CD4-positive, alpha-beta memory T cell (primary cell): Measurements from ENCODE around the gene LUZP1. TPM values are rescaled to one million over a fixed set of nuclear protein-coding genes. Genes with fewer than 3 reads are reported as not detected.

Experiments
- CTCF ChIA-PET: fragments of 350-600 bp; sonication (Branson Sonifier 250); formaldehyde crosslinking; loops from one replicate; lab custom pipeline; 2021; ENCODE audit warnings: inconsistent platforms; ENCODE audit not compliant: partially characterized antibody; lab: Charles Lee
- POLR2A ChIA-PET: fragments of 350-600 bp; sonication (Branson Sonifier 250); formaldehyde crosslinking; loops from one replicate; lab custom pipeline; 2021; ENCODE audit not compliant: partially characterized antibody; lab: Charles Lee
- DNase-seq, 5 donors: peaks; one replicate each; pipeline versions ENCODE4 v3.0.0 to v3.0.0-alpha.2; 2020 to 2022; ENCODE audit warnings: mixed read lengths in 1 of 5
- H3K27ac ChIP-seq: one replicate; pipeline ENCODE4 v1.7.0; 2013; ENCODE audit warnings: low read depth, low read length
- H3K27me3 ChIP-seq: 2 replicates; pipeline ENCODE4 v1.7.0; 2013; ENCODE audit warnings: mild to moderate bottlenecking, low read length, moderate library complexity; ENCODE audit not compliant: insufficient read depth
- H3K36me3 ChIP-seq: 2 replicates; pipeline ENCODE4 v1.7.0; 2013; ENCODE audit warnings: mild to moderate bottlenecking, low read length, moderate library complexity; ENCODE audit not compliant: insufficient read depth
- H3K4me1 ChIP-seq: 2 replicates; pipeline ENCODE4 v1.7.0; 2013; ENCODE audit warnings: mild to moderate bottlenecking, low read length, moderate library complexity; ENCODE audit not compliant: insufficient read depth
- H3K4me3 ChIP-seq, 2 donors: one replicate each; pipeline ENCODE4 v1.7.0; 2013; ENCODE audit warnings: low read length in 2 of 2, mild to moderate bottlenecking in 1 of 2
- H3K9me3 ChIP-seq, 2 donors: one replicate each; pipeline ENCODE4 v1.7.0; 2013; ENCODE audit warnings: low read length in 2 of 2, control low read depth in 1 of 2; ENCODE audit not compliant: control insufficient read depth in 1 of 2
- H3K27ac Mint-ChIP-seq, 7 donors: one replicate each; pipeline ENCODE4 v1.8.0; 2020 to 2021; ENCODE audit warnings: mixed read lengths in 7 of 7, mild to moderate bottlenecking in 6 of 7, inconsistent platforms in 3 of 7, moderate library complexity in 3 of 7
- H3K27me3 Mint-ChIP-seq, 2 donors: one replicate each; pipeline ENCODE4 v1.8.0; 2020 to 2021; ENCODE audit warnings: mixed read lengths in 2 of 2
- H3K36me3 Mint-ChIP-seq, 2 donors: one replicate each; pipeline ENCODE4 v1.8.0; 2020 to 2021; ENCODE audit warnings: mixed read lengths in 2 of 2, inconsistent platforms in 1 of 2, mild to moderate bottlenecking in 1 of 2
- H3K4me1 Mint-ChIP-seq, 4 donors: one replicate each; pipeline ENCODE4 v1.8.0; 2020 to 2021; ENCODE audit warnings: mixed read lengths in 4 of 4, mild to moderate bottlenecking in 1 of 4
- H3K4me3 Mint-ChIP-seq, 8 donors: one replicate each; pipeline ENCODE4 v1.8.0; 2020 to 2021; ENCODE audit warnings: mixed read lengths in 8 of 8, mild to moderate bottlenecking in 7 of 8, moderate library complexity in 6 of 8, inconsistent platforms in 3 of 8
- H3K9me3 Mint-ChIP-seq, 8 donors: one replicate each; pipeline ENCODE4 v1.8.0; 2020 to 2021; ENCODE audit warnings: mixed read lengths in 8 of 8, mild to moderate bottlenecking in 5 of 8, inconsistent platforms in 3 of 8, moderate library complexity in 1 of 8
- intact Hi-C: fragments of 100-400 bp; cut with micrococcal nuclease; formaldehyde crosslinking; loops from one replicate; pipeline ENCODE4 v1.15.1; 2023
- polyA plus RNA-seq, 2 donors: library from polyadenylated mRNA; unstranded; fragments of 300-500 nt; fragmentation: Illumina TruSeq; gene quantifications; one replicate each; pipeline ENCODE4 v1.2.3, GENCODE V29; 2021
- total RNA-seq, 2 experiments: library from RNA; stranded (reverse); gene quantifications; one replicate each; pipeline ENCODE4 v1.2.3, GENCODE V29; 2021

LUZP1 gene
- total RNA-seq = 10 to 100 TPM; 24.7 to 27.9 TPM
- polyA plus RNA-seq = 10 to 100 TPM; 11.6 to 39.3 TPM

GRCh38 chr1:23168445-23169194 is at the start of gene LUZP1:
Gene LUZP1, minus strand, starts transcription at chr1:23168856.
- CTCF ChIA-PET = interaction anchor here (1.2 to 13.6 kb wide), 4 partner anchors 9 to 68 kb away, joined by 4 to 126 read pairs (median 6); no protein-coding TSS in a partner anchor
- H3K9me3 ChIP-seq = no peaks in the 10 kb centered on the region
- H3K36me3 Mint-ChIP-seq = peaks cover 0 to 4% of the 10 kb centered on the region in 2 donors
- DNase-seq = peak; percentile 77 to 87 (median 80)
- H3K27ac ChIP-seq = peak within 1 kb of the TSS; percentile 73
- no peaks in the 10 kb centered on the region for H3K27me3 Mint-ChIP-seq
- H3K4me3 Mint-ChIP-seq = peak within 1 kb of the TSS; percentile 95 to 98 (median 97)
- peaks cover 23% of the 10 kb centered on the region for H3K4me1 ChIP-seq
- intact Hi-C loops = loop anchor here (1.0 to 5.0 kb wide), 3 partner anchors 50 to 151 kb away; partner anchors contain the start of genes KDM1A and TEX46
- peaks cover 19 to 51% (median 32%) of the 10 kb centered on the region in 4 donors for H3K4me1 Mint-ChIP-seq
- peak within 1 kb of the TSS; percentile 88 to 98 (median 96) for H3K27ac Mint-ChIP-seq
- no peaks in the 10 kb centered on the region for H3K36me3 ChIP-seq
- no peaks in the 10 kb centered on the region for H3K9me3 Mint-ChIP-seq
- H3K27me3 ChIP-seq = no peaks in the 10 kb centered on the region
- H3K4me3 ChIP-seq = peak within 1 kb of the TSS; percentile 72 to 76
- POLR2A ChIA-PET = interaction anchor here (0.6 to 3.5 kb wide), 10 partner anchors 10 to 200 kb away, joined by 3 to 40 read pairs (median 5); partner anchors contain the start of genes HNRNPR and KDM1A

GRCh38 chr1:23217421-23218115 is 48.9 kb upstream of the LUZP1 start, which contains the start of gene HTR1D:
Gene HTR1D, minus strand, starts transcription at chr1:23217502. Its CDS starts 23,283 bp downstream, at chr1:23194219.
- no peak within 1 kb of the TSS for H3K27ac ChIP-seq
- peaks cover 14% of the 10 kb centered on the region for H3K4me1 ChIP-seq
- CTCF ChIA-PET = interaction anchor here (1.5 kb wide), 1 partner anchor 187 kb away, joined by 3 read pairs; no protein-coding TSS in a partner anchor
- H3K9me3 ChIP-seq = no peaks in the 10 kb centered on the region
- H3K4me3 ChIP-seq = peak within 1 kb of the TSS in 1 of 2 donors; percentile 9
- H3K9me3 Mint-ChIP-seq = no peaks in the 10 kb centered on the region
- intact Hi-C loops = no loop called here
- no peak for DNase-seq
- H3K36me3 ChIP-seq = no peaks in the 10 kb centered on the region
- H3K27me3 Mint-ChIP-seq = peaks cover 42 to 45% of the 10 kb centered on the region in 2 donors
- POLR2A ChIA-PET = no interaction called here
- H3K4me1 Mint-ChIP-seq = peaks cover 5 to 15% (median 8%) of the 10 kb centered on the region in 4 donors
- H3K27me3 ChIP-seq = peaks cover 20% of the 10 kb centered on the region
- H3K27ac Mint-ChIP-seq = peak within 1 kb of the TSS in 1 of 7 donors; percentile 51
- peak within 1 kb of the TSS; percentile 37 to 64 (median 53) for H3K4me3 Mint-ChIP-seq
- no peaks in the 10 kb centered on the region for H3K36me3 Mint-ChIP-seq

GRCh38 chr1:23216771-23217420 is 48.2 kb upstream of the LUZP1 start:
- POLR2A ChIA-PET = no interaction called here
- H3K9me3 Mint-ChIP-seq = no peaks in the 10 kb centered on the region
- H3K27me3 ChIP-seq = peaks cover 20% of the 10 kb centered on the region

GRCh38 chr1:23215751-23216449 is 47.2 kb upstream of the LUZP1 start:
- no peaks in the 10 kb centered on the region for H3K9me3 Mint-ChIP-seq
- H3K9me3 ChIP-seq = no peaks in the 10 kb centered on the region
- H3K36me3 ChIP-seq = no peaks in the 10 kb centered on the region
- H3K27ac ChIP-seq = no peak overlapping the region
- peaks cover 46 to 52% of the 10 kb centered on the region in 2 donors for H3K27me3 Mint-ChIP-seq
- H3K4me1 ChIP-seq = peaks cover 14% of the 10 kb centered on the region
- H3K36me3 Mint-ChIP-seq = no peaks in the 10 kb centered on the region
- intact Hi-C loops = no loop called here
- peaks cover 20% of the 10 kb centered on the region for H3K27me3 ChIP-seq
- DNase-seq = no peak
- peak overlapping the region; percentile 15 to 64 (median 44) for H3K4me3 Mint-ChIP-seq
- H3K4me3 ChIP-seq = no peak overlapping the region
- no peak overlapping the region for H3K27ac Mint-ChIP-seq
- peaks cover 8 to 15% (median 12%) of the 10 kb centered on the region in 4 donors for H3K4me1 Mint-ChIP-seq
- ChIA-PET POLR2A (no interaction called here), CTCF (no interaction called here)

More at GRCh38 chr1:23216771-23217420, 48.2 kb upstream of the LUZP1 start:
- CTCF ChIA-PET = interaction anchor here (1.5 kb wide), 1 partner anchor 188 kb away, joined by 3 read pairs; no protein-coding TSS in a partner anchor
- peak in 3 of 5 donors; percentile 11 to 12 (median 12) for DNase-seq
- Histone ChIP-seq H3K4me1 (peaks cover 14% of the 10 kb centered on the region), H3K9me3 (no peaks in the 10 kb centered on the region), H3K27ac (no peak overlapping the region), H3K4me3 (peak overlapping the region in 1 of 2 donors; percentile 9), H3K36me3 (no peaks in the 10 kb centered on the region)
- intact Hi-C loops = no loop called here
- Mint-ChIP-seq H3K36me3 (no peaks in the 10 kb centered on the region), H3K4me1 (peaks cover 5 to 15% (median 9%) of the 10 kb centered on the region in 4 donors), H3K27me3 (peaks cover 46% of the 10 kb centered on the region in 2 donors), H3K4me3 (peak overlapping the region in 7 of 8 donors; percentile 15 to 64 (median 50)), H3K27ac (peak overlapping the region in 1 of 7 donors; percentile 51)

DNA sequence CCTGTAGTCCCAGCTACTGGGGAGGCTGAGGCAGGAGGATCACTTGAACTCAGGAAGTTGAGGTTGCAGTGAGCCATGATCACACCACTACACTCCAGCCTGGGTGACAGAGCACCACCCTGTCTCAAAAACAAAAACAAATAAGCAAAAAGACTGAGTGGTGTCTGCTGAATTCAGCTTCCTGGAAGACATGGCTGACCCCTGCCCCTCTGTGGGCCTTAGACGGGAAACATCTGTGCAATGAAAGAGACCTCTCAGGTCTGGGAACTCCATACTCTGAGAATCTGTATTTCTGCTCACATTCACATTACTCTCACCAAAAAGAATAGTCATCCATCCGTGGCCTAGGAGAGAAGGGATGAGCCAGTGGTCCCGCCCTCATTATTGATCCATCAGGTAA is 46.6 kb upstream of the LUZP1 start:
- Mint-ChIP-seq H3K27me3 (peaks cover 46 to 51% of the 10 kb centered on the region in 2 donors), H3K4me1 (peaks cover 8 to 15% (median 13%) of the 10 kb centered on the region in 4 donors), H3K27ac (no peak overlapping the region), H3K9me3 (no peaks in the 10 kb centered on the region), H3K36me3 (no peaks in the 10 kb centered on the region), H3K4me3 (no peak overlapping the region)
- H3K36me3 ChIP-seq = no peaks in the 10 kb centered on the region
- H3K9me3 ChIP-seq = no peaks in the 10 kb centered on the region
- intact Hi-C loops = no loop called here
- H3K4me3 ChIP-seq = no peak overlapping the region
- CTCF ChIA-PET = no interaction called here
- no peak overlapping the region for H3K27ac ChIP-seq
- no peak for DNase-seq
- POLR2A ChIA-PET = no interaction called here
- peaks cover 14% of the 10 kb centered on the region for H3K4me1 ChIP-seq
- H3K27me3 ChIP-seq = peaks cover 16% of the 10 kb centered on the region

DNA sequence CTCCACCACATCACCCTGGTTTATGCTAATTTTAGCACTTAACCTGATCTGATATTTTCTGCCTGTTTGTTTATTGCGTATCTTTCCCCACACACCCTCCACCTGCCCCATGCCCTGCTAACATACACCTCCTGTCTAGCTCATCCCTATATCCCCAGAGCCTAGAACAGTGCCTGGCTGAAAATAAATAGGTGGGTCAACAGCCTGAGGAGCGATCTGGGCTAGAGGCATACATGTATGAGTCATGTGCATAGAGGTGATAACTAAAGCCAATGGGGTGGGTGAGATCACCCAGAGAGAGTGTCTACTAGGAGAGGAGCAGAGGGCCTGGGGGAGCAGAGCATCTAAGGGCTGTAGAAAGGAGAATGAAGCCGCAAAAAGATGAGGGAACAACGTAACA is 46.0 kb upstream of the LUZP1 start:
- intact Hi-C loops = no loop called here
- DNase-seq = no peak
- Histone ChIP-seq H3K9me3 (no peaks in the 10 kb centered on the region), H3K27me3 (peaks cover 16% of the 10 kb centered on the region), H3K36me3 (no peaks in the 10 kb centered on the region), H3K27ac (no peak overlapping the region), H3K4me1 (peaks cover 14% of the 10 kb centered on the region), H3K4me3 (no peak overlapping the region)
- Mint-ChIP-seq H3K4me1 (peaks cover 10 to 20% (median 16%) of the 10 kb centered on the region in 4 donors), H3K27me3 (peaks cover 46 to 47% of the 10 kb centered on the region in 2 donors), H3K9me3 (no peaks in the 10 kb centered on the region), H3K36me3 (no peaks in the 10 kb centered on the region), H3K4me3 (peak overlapping the region in 2 of 8 donors; percentile 7 to 25), H3K27ac (no peak overlapping the region)
- ChIA-PET CTCF (no interaction called here), POLR2A (no interaction called here)
